AG20443 (cell line): ENCODE data around the gene PPFIA3.
"Not testable (repeated sequence)": the region's sequence is repeated elsewhere in the genome, so short reads cannot be mapped to it uniquely, and the experiment has no call there.

Experiments used
- DNase-seq: peaks from one replicate; pipeline ENCODE4 v3.0.0; 2012; ENCODE audit warnings: low spot score, mixed read lengths

Gene PPFIA3

GRCh38 chr19:49125025-49125731 is 5.8 kb downstream of the PPFIA3 start:
- no peak for DNase-seq

- DNase-seq, result no peak
Observed at GRCh38 chr19:49126575-49126974, 7.2 kb downstream of the PPFIA3 start.

GRCh38 chr19:49127225-49127624 is 7.9 kb downstream of the PPFIA3 start:
- not testable (repeated sequence) for DNase-seq

GRCh38 chr19:49127674-49128544 is 8.6 kb downstream of the PPFIA3 start:
- peak; percentile 99 for DNase-seq

- no peak for DNase-seq
Observed at GRCh38 chr19:49128545-49129237, 9.3 kb downstream of the PPFIA3 start.

- DNase-seq, result no peak
Observed at GRCh38 chr19:49129238-49129583, 9.9 kb downstream of the PPFIA3 start.

GRCh38 chr19:49130325-49130724 is 11.0 kb downstream of the PPFIA3 start:
- no peak for DNase-seq

GRCh38 chr19:49132974-49133609 is 13.7 kb downstream of the PPFIA3 start:
- DNase-seq, result no peak

GRCh38 chr19:49133621-49134454 is 14.5 kb downstream of the PPFIA3 start:
- DNase-seq, result peak; percentile 70

- no peak for DNase-seq
Observed at GRCh38 chr19:49135686-49136085, 16.3 kb downstream of the PPFIA3 start.

- no peak for DNase-seq
Observed at GRCh38 chr19:49136771-49137171, 17.4 kb downstream of the PPFIA3 start.

GRCh38 chr19:49140951-49141350 is 21.6 kb downstream of the PPFIA3 start:
- DNase-seq, result no peak

GRCh38 chr19:49141352-49141751 is 22.0 kb downstream of the PPFIA3 start:
- no peak for DNase-seq

GRCh38 chr19:49142866-49143335 is 23.6 kb downstream of the PPFIA3 start:
- DNase-seq, result peak; percentile 96

GRCh38 chr19:49145573-49146407 is 26.4 kb downstream of the PPFIA3 start:
- peak; percentile 84 for DNase-seq

- DNase-seq, result not testable (repeated sequence)
Observed at GRCh38 chr19:49146408-49146770, 27.0 kb downstream of the PPFIA3 start.

GRCh38 chr19:49148044-49148682 is 28.8 kb downstream of the PPFIA3 start:
- no peak for DNase-seq

- DNase-seq, result peak; percentile 96
Observed at GRCh38 chr19:49148784-49149651, 29.7 kb downstream of the PPFIA3 start.

- DNase-seq, result peak; percentile 83
Observed at GRCh38 chr19:49149652-49150105, 30.3 kb downstream of the PPFIA3 start.
